Heart left ventricle (tissue), 16 donors: ENCODE data around the gene DISP2. TPM values are rescaled to one million over a fixed set of nuclear protein-coding genes. Genes with fewer than 3 reads are reported as not detected.
A peak's percentile ranks its signal among the peaks of the same experiment; 100 is the strongest.

ENCODE experiments used
- ATAC-seq, 4 donors: fragments of 200-7000 bp; cut with Tn5 transposase; one replicate each; pipeline ENCODE4 v1.9.1; 2020 to 2022; ENCODE audit warnings: moderate library complexity in 4 of 4, mild to moderate bottlenecking in 3 of 4, moderate number of reproducible peaks in 1 of 4
- DNase-seq, 5 donors: peaks; one replicate each; pipeline ENCODE4 v3.0.0-alpha.2; 2020
- H3K27ac ChIP-seq, 12 donors: fragments of 200-600 bp; sonication (generic) in 4 of 12; one replicate each; pipeline versions ENCODE4 v1.5.0 to v1.8.0; 2016 to 2022; ENCODE audit warnings: mild to moderate bottlenecking in 2 of 12
- H3K27me3 ChIP-seq, 9 donors: fragments of 200-600 bp; sonication (generic) in 2 of 9; one replicate each; pipeline versions ENCODE4 v1.5.1 to v1.8.0; 2016 to 2022; ENCODE audit warnings: mild to moderate bottlenecking in 3 of 9
- H3K36me3 ChIP-seq, 9 donors: fragments of 200-600 bp; sonication (generic) in 2 of 9; one replicate each; pipeline versions ENCODE4 v1.5.0 to v1.8.0; 2018 to 2022; ENCODE audit warnings: mild to moderate bottlenecking in 2 of 9
- H3K4me1 ChIP-seq, 12 donors: fragments of 200-600 bp; sonication (generic) in 4 of 12; one replicate each; pipeline versions ENCODE4 v1.5.0 to v1.8.0; 2016 to 2022; ENCODE audit warnings: mild to moderate bottlenecking in 3 of 12
- H3K4me3 ChIP-seq, 12 donors: fragments of 200-600 bp; sonication (generic) in 4 of 12; one replicate each; pipeline versions ENCODE4 v1.5.0 to v1.8.0; 2017 to 2022; ENCODE audit warnings: mild to moderate bottlenecking in 9 of 12, moderate library complexity in 4 of 12
- H3K9me3 ChIP-seq, 12 donors: fragments of 200-600 bp; sonication (generic) in 4 of 12; one replicate each; pipeline versions ENCODE4 v1.5.0 to v1.8.0; 2016 to 2022; ENCODE audit warnings: mild to moderate bottlenecking in 1 of 12
- POLR2A ChIP-seq, 2 donors: fragments of 450-650 bp; IDR thresholded peaks; one replicate each; pipeline ENCODE4 v1.6.1; 2017; ENCODE audit warnings: antibody characterized with exemption in 2 of 2, mild to moderate bottlenecking in 2 of 2, moderate library complexity in 2 of 2
- WGBS, 4 donors: extraction: QIAGEN DNeasy Blood & Tissue Kit in 2 of 4; methylation state at CpG; one replicate each; pipeline versions ENCODE4 v1.1.5 to v1.1.7; 2013 to 2018; 5-methylcytosine and 5-hydroxymethylcytosine counted together
- intact Hi-C, 10 donors: fragments of 100-400 bp; cut with DNase I; formaldehyde crosslinking; loops; one replicate each; pipeline versions ENCODE4 v1.11.1 to v1.14.2; 2022
- polyA plus RNA-seq, 2 donors: library from polyadenylated mRNA; stranded (reverse); fragments of 200-250 nt; gene quantifications; one replicate each; pipeline ENCODE4 v1.2.3, GENCODE V29; 2013
- total RNA-seq, 9 donors: library from RNA; depleted of rRNA in 2 of 9; stranded (reverse); fragments of >200 nt in 2 of 9; fragmentation: NEBNext Ultra II Directional in 3 of 9; extraction: Animal tissue kit (Norgen Biotek cat#: 25700) in 3 of 9; gene quantifications; one replicate each; pipeline versions ENCODE4 v1.1.0 to v1.2.4, GENCODE V29; 2016 to 2023
- TF ChIP-seq, protein P1 (sequence below), 12 donors: fragments of 200-600 bp; sonication (generic) in 4 of 12; IDR thresholded peaks; one replicate each; pipeline versions ENCODE4 v1.5.0 to v1.8.0; 2018 to 2022; ENCODE audit warnings: antibody characterized with exemption in 12 of 12, mild to moderate bottlenecking in 5 of 12
- donor health status: ischemic (EF 13 %, LVEDD 7.1; RV severe dilation, severe dysfunction).
- donor health status: healthy with polysubstance abuse.
- donor health status: DM: no; HTN: yes; CAD: no.
- donor health status: DM: no; HTN: no; CAD: no.
- donor health status: ischemic (EF 25% LVEDD 6.9; RV normal size, moderate dysfunction).
- donor health status: ischemic (EF 25% LVEDD 5.7; RV mildly dilated, moderate dysfunction).
- donor health status: healthy.
- donor health status: DM: yes; HTN: yes; CAD: no.
- donor health status: ischemic (EF 35%, LVEDD 5.7; RV mildly dilated, moderate dysfunction).
- donor health status: nonischemic (EF 11% LVEDD 7.7; RV severe dilation, severe dysfunction).
- donor health status: DM: yes; HTN: yes; CAD: no.
- donor health status: PGD.
- donor health status: ischemic (EF 29% LVEDD 5.4; RV normal size, mild dysfunction).
- donor health status: nonischemic (EF 23%, LVEDD 6.1; RV moderate dilation, normal function).

DISP2 gene
- total and polyA plus RNA-seq, 11 donors = 0.10 to 1.8 (median 0.40) TPM

DNA sequence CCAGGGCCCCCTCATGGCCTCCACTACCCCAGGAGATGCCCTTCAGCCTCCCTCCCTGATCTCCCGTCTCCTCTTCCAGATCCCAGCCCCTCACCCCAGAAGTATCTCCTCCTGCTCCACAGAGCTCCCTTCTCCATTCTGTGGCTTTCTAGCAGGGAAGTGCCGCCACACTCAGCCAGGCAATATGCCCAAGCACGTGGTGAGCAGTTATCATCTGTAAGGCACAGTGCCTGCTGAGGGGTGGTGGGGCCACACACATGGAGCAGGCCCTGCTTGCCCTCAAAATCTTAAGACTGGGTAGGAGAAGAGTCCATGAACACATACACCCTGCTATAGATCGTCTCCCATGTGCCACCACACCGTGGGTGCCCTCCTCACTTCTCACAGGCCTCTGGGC is 9.5 kb upstream of the DISP2 start:
- 70 to 79% (median 75%) methylated on average over 5 of the region's 5 CpGs for WGBS, 4 donors
- Histone ChIP-seq H3K27me3 (no peaks in the 10 kb centered on the region), H3K4me1 (peaks cover 0 to 24% (median 13%) of the 10 kb centered on the region in 12 donors), H3K36me3 (no peaks in the 10 kb centered on the region), H3K4me3 (no peak overlapping the region), H3K9me3 (no peaks in the 10 kb centered on the region), H3K27ac (no peak overlapping the region)
- no peak for TF ChIP-seq POLR2A (IDR thresholded peaks at IDR 0.05)
- TF ChIP-seq, protein P1, sequence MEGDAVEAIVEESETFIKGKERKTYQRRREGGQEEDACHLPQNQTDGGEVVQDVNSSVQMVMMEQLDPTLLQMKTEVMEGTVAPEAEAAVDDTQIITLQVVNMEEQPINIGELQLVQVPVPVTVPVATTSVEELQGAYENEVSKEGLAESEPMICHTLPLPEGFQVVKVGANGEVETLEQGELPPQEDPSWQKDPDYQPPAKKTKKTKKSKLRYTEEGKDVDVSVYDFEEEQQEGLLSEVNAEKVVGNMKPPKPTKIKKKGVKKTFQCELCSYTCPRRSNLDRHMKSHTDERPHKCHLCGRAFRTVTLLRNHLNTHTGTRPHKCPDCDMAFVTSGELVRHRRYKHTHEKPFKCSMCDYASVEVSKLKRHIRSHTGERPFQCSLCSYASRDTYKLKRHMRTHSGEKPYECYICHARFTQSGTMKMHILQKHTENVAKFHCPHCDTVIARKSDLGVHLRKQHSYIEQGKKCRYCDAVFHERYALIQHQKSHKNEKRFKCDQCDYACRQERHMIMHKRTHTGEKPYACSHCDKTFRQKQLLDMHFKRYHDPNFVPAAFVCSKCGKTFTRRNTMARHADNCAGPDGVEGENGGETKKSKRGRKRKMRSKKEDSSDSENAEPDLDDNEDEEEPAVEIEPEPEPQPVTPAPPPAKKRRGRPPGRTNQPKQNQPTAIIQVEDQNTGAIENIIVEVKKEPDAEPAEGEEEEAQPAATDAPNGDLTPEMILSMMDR (IDR thresholded peaks at IDR 0.05) = no peak
- intact Hi-C loops = no loop called here
- ATAC-seq = peak in 2 of 4 donors; percentile 9 to 38
- DNase-seq = peak in 1 of 5 donors; percentile 49

DNA sequence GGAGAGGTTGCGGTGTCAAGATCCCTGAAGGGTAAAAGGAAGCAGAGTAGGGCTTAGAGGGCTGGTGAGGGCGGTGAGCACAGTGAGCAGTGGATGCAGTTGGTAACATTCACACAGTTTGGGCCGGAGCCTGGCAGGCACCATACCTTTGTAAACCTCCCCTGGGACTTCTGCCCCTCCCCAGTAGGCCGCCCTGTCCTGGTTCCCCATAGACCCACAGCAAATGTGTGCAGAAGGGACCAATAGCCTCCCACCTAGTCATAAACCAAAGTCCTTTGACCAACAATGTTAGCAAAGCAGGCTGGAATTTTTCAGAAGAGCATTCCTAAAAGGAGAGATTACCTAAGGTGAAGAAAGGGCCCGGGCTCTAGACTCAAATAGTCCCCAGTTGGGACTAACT is 8.9 kb upstream of the DISP2 start:
- ATAC-seq (no peak), DNase-seq (peak in 1 of 5 donors; percentile 42)
- Histone ChIP-seq H3K36me3 (no peaks in the 10 kb centered on the region), H3K4me3 (no peak overlapping the region), H3K27ac (no peak overlapping the region), H3K9me3 (no peaks in the 10 kb centered on the region), H3K4me1 (peaks cover 0 to 23% (median 8%) of the 10 kb centered on the region in 12 donors), H3K27me3 (no peaks in the 10 kb centered on the region)
- WGBS, 4 donors = 92 to 97% (median 94%) methylated on average over 5 of the region's 5 CpGs
- TF ChIP-seq POLR2A (IDR thresholded peaks at IDR 0.05) = no peak
- TF ChIP-seq, protein P1 (IDR thresholded peaks at IDR 0.05) = no peak
- intact Hi-C loops = no loop called here

DNA sequence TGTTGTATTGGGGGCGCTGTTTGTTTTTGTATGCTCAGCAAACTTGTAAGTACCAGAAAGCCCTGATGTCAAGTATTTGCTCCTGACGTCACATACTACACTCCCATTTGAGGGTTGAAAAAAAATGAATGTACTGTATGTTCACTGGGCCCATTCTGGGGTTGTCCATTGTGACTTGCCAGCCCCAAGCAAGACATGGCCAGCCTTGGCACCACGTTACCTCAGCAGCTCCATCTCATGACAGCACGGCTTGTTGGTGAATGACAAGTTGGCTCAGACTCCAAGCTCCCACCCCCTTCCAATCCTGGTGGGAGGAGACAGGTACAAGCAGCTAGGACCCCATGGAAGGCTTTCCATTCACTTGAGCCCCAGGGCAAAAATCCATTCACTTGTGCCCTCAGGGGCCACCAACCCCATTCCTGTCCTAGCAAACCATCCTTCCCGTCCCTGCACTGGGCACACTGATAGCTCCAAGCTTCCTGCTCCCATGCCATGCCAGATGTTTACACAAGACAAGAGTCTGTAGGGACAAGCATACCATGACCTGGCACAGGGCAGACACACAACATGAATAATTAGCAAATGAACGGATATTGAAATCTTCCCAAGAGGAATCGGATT is 5.6 kb upstream of the DISP2 start:
- Histone ChIP-seq H3K27ac (no peak overlapping the region), H3K9me3 (no peaks in the 10 kb centered on the region), H3K4me3 (no peak overlapping the region), H3K27me3 (no peaks in the 10 kb centered on the region), H3K36me3 (no peaks in the 10 kb centered on the region), H3K4me1 (peaks cover 0 to 24% (median 3%) of the 10 kb centered on the region in 12 donors)
- intact Hi-C loops = no loop called here
- ATAC-seq = no peak
- peak in 2 of 5 donors; percentile 2 to 17 for DNase-seq
- TF ChIP-seq POLR2A (IDR thresholded peaks at IDR 0.05) = no peak
- TF ChIP-seq, protein P1 (IDR thresholded peaks at IDR 0.05) = no peak
- 84 to 90% (median 86%) methylated on average over 7 of the region's 7 CpGs for WGBS, 4 donors

DNA sequence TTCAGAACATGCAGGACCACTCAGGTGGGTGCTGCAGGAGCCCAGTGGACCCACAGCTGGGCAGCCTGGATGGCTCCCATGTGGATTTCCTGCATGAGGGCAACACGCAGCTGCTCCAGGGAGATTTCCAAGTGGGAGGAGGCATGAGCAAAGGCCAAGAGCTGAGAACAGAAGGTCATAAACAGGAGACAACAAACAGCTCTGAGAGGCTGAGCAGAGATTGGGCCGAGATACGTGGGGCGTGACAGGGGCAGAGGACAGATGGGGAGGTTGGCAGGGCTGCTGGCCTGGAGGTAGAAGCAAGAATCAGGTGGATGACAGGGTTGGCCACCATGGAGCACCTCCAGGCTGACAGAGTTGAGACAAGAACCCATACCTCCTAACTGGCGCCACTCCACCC is 4.3 kb upstream of the DISP2 start:
- Histone ChIP-seq H3K4me3 (no peak overlapping the region), H3K9me3 (no peaks in the 10 kb centered on the region), H3K27ac (no peak overlapping the region), H3K4me1 (peaks cover 0 to 27% (median 9%) of the 10 kb centered on the region in 12 donors), H3K27me3 (no peaks in the 10 kb centered on the region), H3K36me3 (no peaks in the 10 kb centered on the region)
- intact Hi-C loops = no loop called here
- DNase-seq (peak in 2 of 5 donors; percentile 11 to 19), ATAC-seq (no peak)
- WGBS, 4 donors = 58 to 82% (median 70%) methylated on average over 5 of the region's 5 CpGs
- no peak for TF ChIP-seq POLR2A (IDR thresholded peaks at IDR 0.05)
- TF ChIP-seq, protein P1 (IDR thresholded peaks at IDR 0.05) = no peak
